ENCODE data around the gene SENP1.

DNA sequence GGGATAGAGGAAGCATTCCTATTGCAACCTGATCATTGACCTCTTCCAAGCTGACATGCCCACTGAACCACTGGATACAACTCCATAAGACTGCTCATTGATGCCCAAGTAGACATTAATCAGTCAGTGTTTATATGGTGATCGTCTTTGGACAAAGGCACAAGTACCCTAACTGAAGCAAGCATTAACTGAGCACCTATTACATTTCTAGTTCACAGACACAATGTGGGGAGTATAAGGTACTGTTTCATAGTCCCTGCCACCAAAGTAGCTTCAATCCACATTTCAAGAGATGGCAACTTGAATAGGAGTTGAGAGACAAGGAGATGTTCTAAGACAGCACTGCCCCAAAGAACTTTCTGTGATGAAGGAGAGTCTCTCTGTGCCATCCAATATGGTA, 90.8 kb downstream of the SENP1 start:
- TF ChIP-seq CTCF (IDR thresholded peaks at IDR 0.05), result no peak
- no peak for TF ChIP-seq POLR2A (IDR thresholded peaks at IDR 0.05)
- no peak for TF ChIP-seq POLR2AphosphoS5 (IDR thresholded peaks at IDR 0.05)
